Karpas-422 (cell line): ENCODE results near the gene GPR65. TPM values are rescaled to one million over a fixed set of nuclear protein-coding genes. Genes with fewer than 3 reads are reported as not detected.
A peak's percentile ranks its signal among the peaks of the same experiment; 100 is the strongest.

Experiments used
- DNase-seq: peaks from one replicate; pipeline ENCODE4 v3.0.0-alpha.2; 2015
- H2AFZ ChIP-seq: fragments of 200-600 bp; sonication (generic); 2 replicates; pipeline ENCODE4 v1.6.1; 2014; ENCODE audit warnings: antibody characterized with exemption, low read length, mixed read lengths
- H3K27ac ChIP-seq: fragments of 200-600 bp; sonication (generic); 2 replicates; pipeline ENCODE4 v1.5.1; 2014; ENCODE audit warnings: mild to moderate bottlenecking, low read length, moderate library complexity
- H3K27me3 ChIP-seq: fragments of 200-600 bp; sonication (generic); 2 replicates; pipeline ENCODE4 v1.6.1; 2014; ENCODE audit warnings: low read length, mixed read lengths
- H3K36me3 ChIP-seq: fragments of 200-600 bp; sonication (generic); 2 replicates; pipeline ENCODE4 v1.6.1; 2014; ENCODE audit warnings: low read length, mixed read lengths; ENCODE audit not compliant: insufficient read depth
- H3K4me1 ChIP-seq: fragments of 200-600 bp; sonication (generic); 2 replicates; pipeline ENCODE4 v1.6.1; 2014; ENCODE audit warnings: mild to moderate bottlenecking, low read length, mixed read lengths
- H3K4me2 ChIP-seq: fragments of 200-600 bp; sonication (generic); 2 replicates; pipeline ENCODE4 v1.6.1; 2014; ENCODE audit warnings: low read length, low read depth, mild to moderate bottlenecking; ENCODE audit not compliant: poor library complexity, severe bottlenecking
- H3K4me3 ChIP-seq: fragments of 200-600 bp; sonication (generic); 2 replicates; pipeline ENCODE4 v1.5.1; 2014; ENCODE audit warnings: mild to moderate bottlenecking, antibody characterized with exemption, low read length, mixed read lengths
- H3K79me2 ChIP-seq: fragments of 200-600 bp; sonication (generic); 2 replicates; pipeline ENCODE4 v1.6.1; 2014; ENCODE audit warnings: mild to moderate bottlenecking, low read length, mixed read lengths
- H3K9ac ChIP-seq: fragments of 200-600 bp; sonication (generic); 2 replicates; pipeline ENCODE4 v1.6.0; 2014; ENCODE audit warnings: low read length
- H3K9me2 ChIP-seq: fragments of 200-600 bp; sonication (generic), shearing (Covaris generic); replicated peaks from 2 replicates; pipeline ENCODE4 v1.6.0; 2014; ENCODE audit warnings: mild to moderate bottlenecking, low read length, moderate library complexity; ENCODE audit not compliant: insufficient read depth
- H3K9me3 ChIP-seq: fragments of 300-700, 200-600 bp; sonication (generic); 2 replicates; pipeline ENCODE4 v1.6.1; 2014; ENCODE audit warnings: low read length, mixed read lengths
- H4K20me1 ChIP-seq: fragments of 200-600 bp; sonication (generic); 2 replicates; pipeline ENCODE4 v1.6.1; 2014; ENCODE audit warnings: mild to moderate bottlenecking, antibody characterized with exemption, low read length, low read depth; ENCODE audit not compliant: insufficient read depth
- total RNA-seq: library from RNA; depleted of rRNA; stranded (reverse); fragments of >200 nt; shearing (Covaris generic); gene quantifications from 2 replicates; pipeline ENCODE4 v1.2.3, GENCODE V29; 2014; ENCODE audit warnings: low replicate concordance

GPR65 gene
- total RNA-seq, 1 experiment from 2014 or later, result 8.1 TPM

- Histone ChIP-seq H3K27me3 (no peaks in the 10 kb centered on the region), H2AFZ (no peak overlapping the region), H3K36me3 (peaks cover 18% of the 10 kb centered on the region; the same call in 1 of the 2 replicates), H4K20me1 (no peaks in the 10 kb centered on the region), H3K9me3 (no peaks in the 10 kb centered on the region), H3K4me2 (no peak overlapping the region), H3K27ac (no peak overlapping the region), H3K9me2 (no peaks in the 10 kb centered on the region), H3K79me2 (no peaks in the 10 kb centered on the region), H3K9ac (no peak overlapping the region), H3K4me1 (peaks cover 5% of the 10 kb centered on the region; the same call in 1 of the 2 replicates), H3K4me3 (no peak overlapping the region)
- no peak for DNase-seq
Measured at GRCh38 chr14:87979689-87980088, 25.2 kb upstream of the GPR65 start.

GRCh38 chr14:87989221-87989955 is 15.5 kb upstream of the GPR65 start:
- no peak overlapping the region for H2AFZ ChIP-seq
- H3K9me3 ChIP-seq, result no peaks in the 10 kb centered on the region
- peaks cover 13% of the 10 kb centered on the region; the same call in 1 of the 2 replicates for H3K79me2 ChIP-seq
- no peak overlapping the region for H3K9ac ChIP-seq
- no peaks in the 10 kb centered on the region for H3K9me2 ChIP-seq
- no peaks in the 10 kb centered on the region for H3K27me3 ChIP-seq
- peaks cover 20% of the 10 kb centered on the region for H3K4me1 ChIP-seq
- no peaks in the 10 kb centered on the region for H3K36me3 ChIP-seq
- H3K4me3 ChIP-seq, result no peak overlapping the region
- no peak overlapping the region for H3K4me2 ChIP-seq
- no peak overlapping the region for H3K27ac ChIP-seq
- no peaks in the 10 kb centered on the region for H4K20me1 ChIP-seq
- DNase-seq, result no peak

- Histone ChIP-seq H2AFZ (no peak overlapping the region), H4K20me1 (no peaks in the 10 kb centered on the region), H3K9me2 (no peaks in the 10 kb centered on the region), H3K27ac (no peak overlapping the region), H3K9ac (no peak overlapping the region), H3K4me1 (peaks cover 23% of the 10 kb centered on the region), H3K9me3 (no peaks in the 10 kb centered on the region), H3K27me3 (no peaks in the 10 kb centered on the region), H3K79me2 (peaks cover 13% of the 10 kb centered on the region; the same call in 1 of the 2 replicates), H3K4me3 (no peak overlapping the region), H3K4me2 (no peak overlapping the region), H3K36me3 (no peaks in the 10 kb centered on the region)
- DNase-seq, result no peak
Measured at GRCh38 chr14:87989956-87990299, 15.0 kb upstream of the GPR65 start.

- no peak overlapping the region for H3K27ac ChIP-seq
- peaks cover 13% of the 10 kb centered on the region; the same call in 1 of the 2 replicates for H3K79me2 ChIP-seq
- DNase-seq, result no peak
- no peaks in the 10 kb centered on the region for H4K20me1 ChIP-seq
- H3K9ac ChIP-seq, result no peak overlapping the region
- H3K4me1 ChIP-seq, result peaks cover 25% of the 10 kb centered on the region
- H3K4me2 ChIP-seq, result no peak overlapping the region
- H3K4me3 ChIP-seq, result no peak overlapping the region
- no peaks in the 10 kb centered on the region for H3K9me2 ChIP-seq
- H3K27me3 ChIP-seq, result no peaks in the 10 kb centered on the region
- no peak overlapping the region for H2AFZ ChIP-seq
- no peaks in the 10 kb centered on the region for H3K9me3 ChIP-seq
- H3K36me3 ChIP-seq, result no peaks in the 10 kb centered on the region
Measured at GRCh38 chr14:87990682-87991081, 14.3 kb upstream of the GPR65 start.

- peaks cover 25% of the 10 kb centered on the region for H3K4me1 ChIP-seq
- H3K9me3 ChIP-seq, result no peaks in the 10 kb centered on the region
- no peaks in the 10 kb centered on the region for H3K36me3 ChIP-seq
- peak overlapping the region; percentile 77 for H3K4me3 ChIP-seq
- H3K9ac ChIP-seq, result peak overlapping the region; percentile 83
- H3K4me2 ChIP-seq, result peak overlapping the region; percentile 95
- DNase-seq, result no peak
- peak overlapping the region; percentile 97 for H2AFZ ChIP-seq
- no peaks in the 10 kb centered on the region for H4K20me1 ChIP-seq
- H3K79me2 ChIP-seq, result peaks cover 13% of the 10 kb centered on the region; the same call in 1 of the 2 replicates
- no peaks in the 10 kb centered on the region for H3K27me3 ChIP-seq
- peak overlapping the region; percentile 61 for H3K27ac ChIP-seq
- no peaks in the 10 kb centered on the region for H3K9me2 ChIP-seq
Measured at GRCh38 chr14:87992346-87992717, 12.6 kb upstream of the GPR65 start.

GRCh38 chr14:87992718-87993628 is 12.0 kb upstream of the GPR65 start, which contains the start of gene GALC:
GALC (minus strand) TSS chr14:87993182; CDS start chr14:87993164, 18 bp downstream.
- peak; percentile 98 for DNase-seq
- no peaks in the 10 kb centered on the region for H3K9me3 ChIP-seq
- H3K4me3 ChIP-seq, result peak within 1 kb of the TSS; percentile 77
- peaks cover 13% of the 10 kb centered on the region; the same call in 1 of the 2 replicates for H3K79me2 ChIP-seq
- peak within 1 kb of the TSS; percentile 97 for H2AFZ ChIP-seq
- H4K20me1 ChIP-seq, result no peaks in the 10 kb centered on the region
- H3K36me3 ChIP-seq, result no peaks in the 10 kb centered on the region
- H3K27ac ChIP-seq, result peak within 1 kb of the TSS; percentile 61
- H3K4me2 ChIP-seq, result peak within 1 kb of the TSS; percentile 95
- H3K9me2 ChIP-seq, result no peaks in the 10 kb centered on the region
- peak within 1 kb of the TSS; percentile 83 for H3K9ac ChIP-seq
- H3K4me1 ChIP-seq, result peaks cover 25% of the 10 kb centered on the region
- H3K27me3 ChIP-seq, result no peaks in the 10 kb centered on the region

GRCh38 chr14:87994974-87995373 is 10.0 kb upstream of the GPR65 start:
- Histone ChIP-seq H3K9me2 (no peaks in the 10 kb centered on the region), H2AFZ (peak overlapping the region; percentile 40), H3K27ac (no peak overlapping the region), H3K9ac (no peak overlapping the region), H3K9me3 (no peaks in the 10 kb centered on the region), H3K4me2 (peak overlapping the region; percentile 0), H3K27me3 (no peaks in the 10 kb centered on the region), H3K79me2 (peaks cover 6% of the 10 kb centered on the region; the same call in 1 of the 2 replicates), H3K4me3 (no peak overlapping the region), H3K36me3 (no peaks in the 10 kb centered on the region), H3K4me1 (peaks cover 32% of the 10 kb centered on the region), H4K20me1 (no peaks in the 10 kb centered on the region)
- no peak for DNase-seq
